Right lobe of liver (tissue), 4 donors: ENCODE data around the gene DCAF6.

Experiments
- POLR2A ChIP-seq: fragments of 450-650 bp; IDR thresholded peaks from one replicate; pipeline ENCODE4 v1.6.1; 2017; ENCODE audit warnings: antibody characterized with exemption, mild to moderate bottlenecking
- TF ChIP-seq, protein P1 (sequence below), 4 donors: fragments of 200-600 bp in 3 of 4; fragments of 450-650 bp in 1 of 4; IDR thresholded peaks; one replicate each; pipeline versions ENCODE4 v1.5.1 to v1.8.0; 2016 to 2022; ENCODE audit warnings: antibody characterized with exemption in 4 of 4, mild to moderate bottlenecking in 2 of 4
- donor health status: DM: no; HTN: no; CAD: no.
- donor health status: DM: no; HTN: no; CAD: no.
- donor health status: DM: no; HTN: yes; CAD: no.

DNA sequence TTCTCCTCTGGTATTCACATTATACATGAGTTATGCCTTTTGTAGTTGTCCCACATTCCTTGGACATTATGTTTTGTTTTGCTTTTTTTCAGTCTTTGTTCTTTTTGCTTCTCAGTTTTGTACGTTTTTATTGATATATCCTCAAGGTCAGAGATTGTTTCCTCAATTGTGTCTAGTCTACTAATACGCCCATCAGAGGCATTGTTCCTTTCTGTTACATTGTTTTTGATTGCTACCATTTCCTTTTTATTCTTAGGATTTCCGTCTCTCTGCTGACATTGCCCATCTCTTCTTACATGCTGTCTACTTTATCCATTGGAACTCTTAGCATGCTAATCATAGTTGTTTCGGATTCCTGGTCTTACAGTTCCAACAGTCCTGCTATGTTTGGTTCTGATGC is 28.2 kb downstream of the DCAF6 start:
- TF ChIP-seq, protein P1, sequence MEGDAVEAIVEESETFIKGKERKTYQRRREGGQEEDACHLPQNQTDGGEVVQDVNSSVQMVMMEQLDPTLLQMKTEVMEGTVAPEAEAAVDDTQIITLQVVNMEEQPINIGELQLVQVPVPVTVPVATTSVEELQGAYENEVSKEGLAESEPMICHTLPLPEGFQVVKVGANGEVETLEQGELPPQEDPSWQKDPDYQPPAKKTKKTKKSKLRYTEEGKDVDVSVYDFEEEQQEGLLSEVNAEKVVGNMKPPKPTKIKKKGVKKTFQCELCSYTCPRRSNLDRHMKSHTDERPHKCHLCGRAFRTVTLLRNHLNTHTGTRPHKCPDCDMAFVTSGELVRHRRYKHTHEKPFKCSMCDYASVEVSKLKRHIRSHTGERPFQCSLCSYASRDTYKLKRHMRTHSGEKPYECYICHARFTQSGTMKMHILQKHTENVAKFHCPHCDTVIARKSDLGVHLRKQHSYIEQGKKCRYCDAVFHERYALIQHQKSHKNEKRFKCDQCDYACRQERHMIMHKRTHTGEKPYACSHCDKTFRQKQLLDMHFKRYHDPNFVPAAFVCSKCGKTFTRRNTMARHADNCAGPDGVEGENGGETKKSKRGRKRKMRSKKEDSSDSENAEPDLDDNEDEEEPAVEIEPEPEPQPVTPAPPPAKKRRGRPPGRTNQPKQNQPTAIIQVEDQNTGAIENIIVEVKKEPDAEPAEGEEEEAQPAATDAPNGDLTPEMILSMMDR (IDR thresholded peaks at IDR 0.05): no peak
- no peak for TF ChIP-seq POLR2A
